GM12891 (cell line): ENCODE measurements around the gene DYNLL1.
"Not testable (repeated sequence)": the region's sequence is repeated elsewhere in the genome, so short reads cannot be mapped to it uniquely, and the experiment has no call there.

Source experiments
- POLR2A ChIP-seq: IDR thresholded peaks from 2 replicates; pipeline ENCODE4 v1.6.1; 2011; ENCODE audit warnings: low read depth, low read length, control low read depth
- POLR2AphosphoS5 ChIP-seq: IDR thresholded peaks from 2 replicates; pipeline ENCODE4 v1.6.1; 2011; ENCODE audit warnings: low read depth, low read length, control low read depth

- TF ChIP-seq POLR2A, POLR2AphosphoS5: not testable (repeated sequence)
Observed at GRCh38 chr12:120487552-120487951, 8.4 kb upstream of the DYNLL1 start.
